T-helper 2 cell (primary cell): ENCODE results near the gene ZRANB1.

ENCODE experiments used
- DNase-seq, 5 experiments: peaks; one replicate each; pipeline versions ENCODE4 v3.0.0 to v3.0.0-alpha.2; 2012 to 2022

Gene ZRANB1

DNA sequence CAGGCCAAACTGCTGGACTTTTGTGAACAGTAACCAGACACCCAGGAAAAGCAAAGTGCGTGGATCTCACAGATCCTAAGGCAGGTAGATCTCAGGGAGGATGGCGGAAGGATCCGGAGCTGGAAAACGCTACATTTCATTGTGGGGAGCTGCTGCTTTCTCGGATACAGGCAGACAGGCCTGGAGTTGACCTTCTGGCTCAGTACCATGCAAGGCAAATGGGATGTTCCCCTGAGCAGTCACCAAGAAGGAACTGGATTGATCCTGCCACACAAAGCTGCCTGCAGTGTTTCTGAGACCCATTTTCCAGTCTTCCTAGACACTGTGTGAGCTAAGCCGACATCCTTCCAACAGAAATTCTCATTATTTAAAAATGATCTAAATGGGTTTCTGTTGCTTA, 65.5 kb downstream of the ZRANB1 start:
- no peak for DNase-seq

DNA sequence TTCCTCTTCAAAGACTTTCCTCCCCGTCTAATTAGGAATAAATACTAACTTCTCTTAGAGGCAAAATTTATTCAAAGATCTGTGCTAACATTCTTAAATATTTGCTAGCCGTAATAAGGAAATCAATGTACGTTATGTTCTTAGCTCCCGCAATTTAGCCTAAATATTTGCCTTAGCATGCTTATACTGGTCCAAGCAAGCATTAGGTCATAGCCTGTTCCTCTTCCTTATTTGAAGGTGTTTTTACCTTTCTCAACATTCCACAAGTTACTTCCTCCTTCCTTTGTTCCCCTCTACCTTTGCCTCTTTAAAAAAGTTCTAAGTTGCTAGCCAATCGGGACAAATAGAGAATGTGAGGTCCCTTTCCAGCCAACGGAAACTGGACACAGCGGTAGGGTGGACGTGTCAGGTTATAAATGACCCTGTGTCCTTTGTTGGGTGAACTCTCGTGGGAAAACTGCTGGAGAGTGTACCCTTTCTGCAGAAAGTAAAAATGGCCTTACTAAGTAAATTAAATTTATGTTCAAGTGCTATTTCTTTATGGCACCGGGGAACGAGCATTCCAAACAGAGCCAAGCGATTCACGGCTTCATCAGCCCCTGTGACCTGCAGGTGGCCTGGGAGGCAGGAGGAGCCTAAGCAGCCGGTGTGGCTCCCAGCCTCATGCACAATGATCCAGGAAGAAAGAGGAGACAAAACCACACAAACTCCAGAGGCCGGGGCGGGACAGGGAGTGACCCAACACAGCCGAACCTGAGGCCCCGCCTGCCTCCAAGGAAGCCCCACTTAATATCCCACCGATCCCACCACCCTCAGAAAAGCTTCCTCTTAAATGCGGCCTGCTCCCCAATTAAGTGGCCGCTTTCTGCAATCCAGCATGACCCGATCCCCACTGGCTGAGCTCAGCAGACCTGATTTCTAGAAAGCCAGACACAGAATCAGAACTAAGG, 67.0 kb downstream of the ZRANB1 start:
- no peak for DNase-seq

DNA sequence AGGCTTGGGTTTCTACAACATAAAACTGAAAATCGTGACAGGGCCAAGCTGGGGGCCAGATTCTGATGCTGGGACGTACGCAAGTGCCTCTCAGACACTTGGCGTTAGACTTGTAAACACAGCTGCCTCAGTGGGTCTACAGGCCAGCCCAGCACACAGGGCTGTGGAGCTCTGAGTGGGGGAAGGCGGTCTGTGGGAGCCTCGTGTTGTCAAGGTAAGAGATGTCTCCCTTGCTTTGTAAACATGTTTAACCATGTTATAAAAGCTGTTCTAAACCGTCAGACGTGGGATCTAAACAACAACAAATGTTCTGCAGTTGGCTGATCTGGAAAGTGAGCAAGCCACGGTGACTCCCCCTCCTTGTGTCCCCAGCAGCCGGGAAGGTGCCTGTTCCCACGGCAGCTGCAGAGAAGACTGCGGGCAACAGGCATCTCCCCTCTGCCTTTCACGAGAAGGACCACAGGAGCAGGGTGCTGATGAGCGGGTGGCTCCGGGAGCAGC, 67.8 kb downstream of the ZRANB1 start:
- no peak for DNase-seq

DNA sequence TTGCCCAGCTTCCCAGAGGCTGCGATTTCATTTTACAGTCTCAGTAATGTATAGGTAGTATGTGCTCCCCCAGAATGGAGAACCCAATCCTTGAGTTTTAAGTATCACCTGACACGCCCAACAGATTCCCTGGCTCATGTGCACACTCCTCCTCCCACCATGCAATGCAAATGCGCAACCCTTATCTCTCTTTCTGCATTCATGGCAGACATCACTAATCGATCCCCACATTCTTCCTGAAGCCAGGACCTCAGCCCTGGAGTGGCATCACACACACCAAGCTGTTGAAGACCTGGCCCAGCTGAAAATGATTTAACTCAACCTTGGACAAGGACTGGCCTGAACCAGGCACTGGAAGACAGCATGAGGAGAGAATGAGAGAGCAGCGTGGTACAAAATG, 68.4 kb downstream of the ZRANB1 start:
- DNase-seq, result no peak

DNA sequence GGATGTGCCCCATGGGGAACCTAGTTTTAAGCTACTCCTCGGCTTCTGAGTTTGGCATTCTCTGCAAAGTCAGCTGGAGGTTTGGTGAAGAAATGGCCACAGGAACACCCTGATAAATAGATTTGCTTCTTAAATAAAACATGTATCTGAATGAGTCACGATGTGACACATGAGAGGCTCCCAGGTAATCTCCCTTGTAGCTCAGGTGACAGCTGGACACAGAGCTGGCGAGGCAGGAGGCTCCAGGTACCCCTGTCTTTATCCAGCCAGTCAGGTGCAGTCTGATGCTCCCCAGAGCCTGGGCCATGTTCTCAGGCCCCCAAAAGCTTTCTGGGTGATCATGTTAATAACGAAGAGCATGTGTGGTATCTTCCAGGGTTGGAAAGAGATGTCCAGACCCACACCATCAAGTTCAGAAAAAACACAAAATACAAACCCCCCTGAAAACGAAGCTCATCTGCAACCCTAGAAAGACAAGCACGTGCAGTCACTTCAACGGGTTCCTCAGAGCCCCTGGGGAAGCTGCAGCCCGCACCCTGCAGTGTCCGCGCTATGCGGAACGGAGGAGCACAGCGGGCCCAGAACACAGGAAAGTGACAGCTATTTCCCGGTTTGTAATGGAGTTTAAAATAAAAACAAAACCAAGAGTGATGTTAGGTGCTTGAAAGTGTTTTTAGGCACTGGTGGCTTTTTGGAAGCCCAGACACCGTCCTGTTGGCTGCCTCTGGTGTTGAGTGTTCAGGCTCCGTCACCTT, 69.4 kb downstream of the ZRANB1 start:
- DNase-seq, result no peak

DNA sequence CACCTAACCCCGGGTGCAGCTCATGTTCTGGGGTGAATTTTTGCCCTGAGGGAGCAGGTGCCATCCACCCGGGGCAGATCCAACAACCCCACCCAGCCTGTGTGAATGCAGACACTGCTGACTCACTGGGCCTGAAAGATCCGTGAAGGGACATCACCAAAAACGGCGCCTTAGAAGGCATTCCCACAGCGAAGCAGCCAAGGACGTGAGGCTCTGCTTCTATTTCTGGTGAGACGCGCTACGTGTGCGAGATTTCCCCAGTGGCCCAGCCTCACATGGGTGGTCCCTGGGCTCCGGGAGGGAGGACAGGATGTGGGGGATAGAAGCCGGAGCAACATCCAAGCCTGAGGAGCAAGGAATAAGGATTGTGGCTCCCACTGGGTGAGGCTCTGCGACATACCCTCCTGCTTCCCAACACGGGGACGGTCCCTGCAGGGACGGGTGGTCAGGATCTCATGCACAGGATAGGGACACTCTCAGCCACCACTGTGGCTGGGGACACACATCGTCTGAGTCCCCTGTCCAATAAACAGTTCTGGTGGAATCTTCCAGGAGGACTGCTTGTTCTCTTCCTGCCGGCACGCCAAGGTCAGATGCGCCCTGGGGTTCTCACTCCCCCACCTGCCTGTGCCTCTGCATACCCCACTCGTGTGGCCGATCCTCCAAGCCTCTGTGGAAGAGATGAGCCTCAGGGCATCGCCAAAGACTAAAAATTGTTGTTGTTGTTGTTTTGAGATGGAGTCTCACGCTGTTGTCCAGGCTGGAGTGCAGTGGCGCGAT, 70.2 kb downstream of the ZRANB1 start:
- DNase-seq, result no peak

DNA sequence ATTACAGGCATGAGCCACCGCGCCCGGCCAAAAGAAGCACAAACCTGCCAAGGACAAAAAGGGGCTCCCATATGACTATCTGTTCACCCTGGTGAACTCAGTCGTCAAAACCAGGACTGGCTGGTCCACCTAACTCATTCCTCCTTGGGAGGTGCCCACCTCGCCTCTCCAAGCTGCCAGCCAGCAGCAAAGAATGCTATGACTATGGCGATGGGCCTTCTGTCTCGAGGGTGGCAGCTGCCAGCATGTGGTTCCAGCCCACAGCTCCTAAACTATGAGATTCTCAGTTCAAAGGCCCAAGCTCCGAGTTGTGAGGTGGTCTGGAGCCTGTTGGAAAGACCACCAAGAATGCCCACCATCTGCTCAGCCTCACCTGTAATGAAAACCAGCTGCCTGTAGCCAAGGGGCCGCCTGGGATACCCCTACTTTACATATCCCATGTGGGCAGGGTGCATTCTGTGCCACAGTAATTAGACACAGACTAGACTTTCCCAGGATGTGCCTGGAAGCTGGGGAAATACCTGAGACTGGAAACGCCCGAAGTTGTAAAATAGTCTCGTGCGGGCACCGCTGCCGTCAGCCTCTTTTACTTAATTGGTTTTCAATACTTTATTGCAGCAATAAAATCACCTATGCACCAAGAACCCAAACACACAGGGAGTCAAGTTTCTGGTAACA, 71.1 kb downstream of the ZRANB1 start:
- no peak for DNase-seq

DNA sequence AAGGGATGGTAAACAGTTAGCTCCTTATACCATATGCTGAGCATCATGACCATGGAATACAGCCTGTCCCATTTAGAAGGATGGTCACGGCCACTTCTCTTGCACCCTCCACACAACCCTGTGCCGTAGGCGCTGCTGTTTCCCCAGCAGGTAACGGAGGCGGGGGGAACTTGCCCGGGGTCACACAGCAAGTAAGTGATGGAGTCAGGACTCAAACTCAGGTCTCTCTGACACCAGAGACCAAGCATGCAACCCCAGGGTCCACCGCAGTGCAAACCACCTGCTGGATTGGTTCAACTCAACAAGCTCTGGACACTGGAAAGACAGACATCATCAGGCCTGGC, 71.6 kb downstream of the ZRANB1 start:
- DNase-seq, result no peak

DNA sequence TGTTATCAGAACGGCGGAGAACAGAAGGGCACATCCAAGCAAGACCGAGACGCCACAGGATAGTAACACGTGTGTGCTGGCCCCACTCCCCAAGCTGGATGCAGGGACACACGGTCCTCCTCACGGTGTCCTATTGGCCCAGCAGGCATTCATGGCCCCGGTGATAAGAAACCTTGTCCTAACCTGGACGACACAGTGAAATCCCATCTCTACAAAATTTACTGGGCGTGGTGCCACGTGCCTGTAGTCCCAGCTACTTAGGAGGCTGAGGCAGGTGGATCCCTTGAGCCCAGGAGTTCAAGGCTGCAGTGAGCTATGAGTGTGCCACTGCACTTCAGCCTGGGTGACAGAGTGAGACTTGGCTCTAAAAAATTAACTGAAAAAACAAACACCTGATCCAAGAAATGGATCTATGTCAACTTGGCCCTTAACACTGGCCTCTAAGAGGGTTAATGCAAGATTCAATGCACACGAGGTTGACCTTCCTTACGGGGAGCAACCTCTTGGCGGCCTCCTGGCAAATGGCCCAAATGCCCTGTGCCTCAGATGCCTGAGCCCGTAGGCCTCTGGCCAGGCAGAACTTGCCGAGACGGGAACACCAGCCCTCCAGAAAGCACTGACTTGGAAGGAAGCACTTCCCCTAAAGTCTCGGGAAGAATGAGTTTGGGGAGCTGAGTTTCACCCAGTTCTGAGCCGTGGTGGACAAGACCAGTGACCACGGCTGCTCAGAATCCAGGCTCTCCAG, 72.3 kb downstream of the ZRANB1 start:
- DNase-seq, result no peak

DNA sequence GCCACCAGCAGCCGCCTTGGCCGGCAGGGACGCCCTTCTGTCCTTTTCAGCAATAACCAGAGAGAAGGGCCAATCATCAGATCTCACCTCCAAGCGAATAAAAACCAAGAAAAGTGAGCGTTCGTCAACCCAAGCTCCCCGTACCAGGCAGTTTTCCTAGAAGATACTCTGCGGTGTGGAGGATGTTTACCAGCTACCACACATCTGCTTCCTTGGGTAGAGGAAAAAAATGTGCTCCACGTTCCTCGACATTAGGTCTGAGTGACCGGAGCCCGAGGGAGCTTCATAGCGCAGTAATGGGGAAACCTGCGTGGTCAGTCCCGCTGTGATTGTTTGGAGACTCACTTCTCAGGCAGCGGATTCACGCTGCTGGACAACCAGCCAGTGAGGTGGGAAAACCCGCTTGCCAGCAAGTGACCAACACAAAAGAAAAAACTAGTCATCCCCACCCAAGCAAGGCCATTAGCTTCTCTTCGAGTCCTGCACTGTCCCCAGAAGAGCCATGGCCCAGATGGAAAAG, 73.0 kb downstream of the ZRANB1 start:
- DNase-seq, result peak in 1 of 5 experiments; percentile 1

DNA sequence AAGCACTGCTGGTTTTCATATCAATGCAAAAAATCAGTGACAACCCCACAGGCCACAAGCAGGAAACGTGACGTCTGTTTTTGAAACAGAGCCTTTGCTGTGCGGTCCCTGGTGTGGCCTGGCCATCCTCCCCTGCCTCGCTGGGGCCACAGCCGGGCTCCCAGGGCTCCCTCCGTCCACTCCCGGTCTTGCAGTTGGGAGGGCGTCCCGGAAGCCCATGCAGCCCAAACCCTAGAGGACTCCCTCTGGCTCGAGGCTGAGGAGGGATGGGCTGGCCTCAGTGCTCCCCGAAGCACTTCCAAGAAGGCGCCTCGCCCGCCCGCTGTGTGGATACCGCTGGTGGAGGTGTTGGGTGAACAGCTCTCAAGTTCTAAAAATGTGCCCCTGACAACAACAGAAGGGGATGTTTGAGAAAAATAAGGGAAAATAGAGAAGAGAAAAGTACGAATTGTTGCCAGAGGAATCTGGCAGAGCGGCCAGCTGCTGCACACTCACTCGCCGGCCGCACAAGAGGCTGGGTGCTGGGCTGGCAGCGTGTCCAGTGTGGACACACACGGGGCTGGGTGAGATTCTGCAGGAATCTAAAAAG, 73.5 kb downstream of the ZRANB1 start:
- DNase-seq, result peak in 2 of 5 experiments; percentile 15 to 80

DNA sequence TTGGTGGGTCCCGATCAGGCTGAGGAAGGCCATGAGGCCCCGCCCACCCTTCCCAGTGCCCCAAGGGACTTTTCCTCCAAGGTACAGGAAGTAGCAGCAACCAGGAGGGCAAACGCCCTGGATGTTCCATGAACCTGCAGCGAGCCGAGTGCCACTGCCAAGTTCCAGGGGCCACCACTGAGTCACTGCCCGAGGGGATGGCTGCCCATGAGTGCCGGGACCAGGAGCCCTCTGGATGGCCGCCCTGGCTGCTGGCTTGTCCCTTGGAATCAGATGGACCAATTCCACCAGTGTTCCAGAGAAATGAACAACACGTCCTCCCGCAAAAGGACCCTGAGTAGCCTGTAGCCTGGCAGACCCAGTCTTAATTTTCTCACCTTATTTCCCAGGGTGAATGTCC, 74.2 kb downstream of the ZRANB1 start:
- DNase-seq, result no peak

DNA sequence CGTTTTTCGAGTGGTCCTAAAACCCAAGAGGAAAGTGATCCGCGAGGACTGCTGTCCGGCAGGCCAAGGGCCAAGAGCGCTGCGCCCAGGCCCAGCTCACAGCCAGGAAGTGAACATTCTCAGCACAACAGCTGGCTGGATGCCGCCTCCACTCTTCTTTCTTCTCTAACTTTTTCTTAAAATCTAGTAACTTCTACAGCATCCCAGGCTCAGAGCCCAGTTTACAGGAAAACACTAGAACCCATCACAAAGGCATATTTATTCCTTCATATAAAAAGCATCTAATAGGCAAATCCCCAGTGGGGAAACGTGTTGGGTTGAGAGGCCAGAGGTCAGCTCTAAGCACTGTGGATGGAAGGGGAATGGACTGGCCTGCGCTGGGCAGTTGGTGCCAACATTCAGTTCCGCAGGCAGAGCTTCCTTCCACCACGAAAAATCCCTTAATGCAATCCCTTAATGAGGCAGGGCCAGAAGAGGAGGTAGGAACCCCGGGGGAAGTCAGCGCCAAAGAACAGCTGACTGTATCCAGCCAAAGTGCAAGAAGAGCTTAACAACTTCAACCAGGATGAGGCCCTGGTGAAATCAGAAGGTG, 74.8 kb downstream of the ZRANB1 start:
- DNase-seq, result no peak

DNA sequence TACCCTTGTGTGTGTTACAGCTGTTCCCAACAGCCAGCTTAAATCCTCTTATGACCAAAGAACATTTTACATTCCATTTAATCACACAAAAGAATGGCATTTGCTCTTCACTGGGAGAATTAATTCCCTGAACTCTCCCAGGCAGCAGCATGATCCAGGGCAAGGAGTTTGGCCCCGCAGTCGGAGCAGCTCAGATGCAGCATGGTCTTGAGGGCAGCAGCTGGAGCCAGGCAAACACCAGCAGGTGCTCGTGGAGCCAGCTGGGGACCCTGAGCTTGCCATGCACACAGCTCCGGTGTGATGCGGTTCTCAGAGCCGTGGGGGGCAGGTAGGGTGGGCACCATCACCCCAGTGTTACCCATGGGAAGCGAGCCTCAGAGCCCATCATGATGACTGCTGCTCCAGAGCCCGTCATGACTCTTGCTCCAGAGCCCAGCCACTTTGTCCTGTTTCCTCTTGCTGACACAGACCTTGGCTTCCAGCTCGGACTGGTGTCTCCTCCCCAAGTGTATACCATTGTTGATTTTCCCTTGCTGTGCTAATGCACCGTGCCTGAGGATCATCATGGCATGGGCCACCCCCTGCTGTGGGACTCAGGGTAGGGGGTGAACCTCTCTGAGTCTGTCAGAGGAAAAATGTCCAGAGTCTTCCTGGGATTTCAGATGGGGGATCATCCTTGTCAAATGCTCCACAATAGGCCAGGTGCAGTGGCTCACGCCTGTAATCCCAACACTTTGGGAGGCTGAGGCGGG, 75.8 kb downstream of the ZRANB1 start:
- DNase-seq, result no peak

DNA sequence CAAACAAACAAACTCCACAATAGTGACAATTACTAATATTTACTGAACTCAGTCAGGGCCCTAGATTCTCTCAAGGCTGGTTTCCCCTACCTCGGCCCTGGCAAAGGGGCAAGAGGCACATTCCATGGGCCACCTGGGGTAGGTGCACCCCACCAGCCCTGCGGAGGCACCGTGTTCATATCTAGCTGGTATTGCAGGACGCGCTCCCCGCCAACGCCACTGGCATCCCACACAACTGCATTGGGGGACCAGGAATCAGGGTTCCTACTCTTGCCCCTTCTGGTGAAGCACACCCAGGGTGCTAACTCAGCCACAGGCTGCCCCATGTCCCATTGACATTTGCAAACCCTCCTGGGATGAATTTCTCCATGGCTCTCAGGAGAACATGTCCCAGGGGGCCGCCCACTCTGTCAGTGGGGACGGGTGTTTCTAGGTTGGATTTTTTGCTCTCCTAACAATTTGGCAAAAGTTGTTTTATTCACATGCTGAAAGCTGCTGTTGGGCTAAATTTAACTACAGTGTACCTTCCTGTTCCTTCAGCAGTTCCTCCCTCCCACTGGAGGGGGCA, 76.7 kb downstream of the ZRANB1 start:
- DNase-seq, result no peak

DNA sequence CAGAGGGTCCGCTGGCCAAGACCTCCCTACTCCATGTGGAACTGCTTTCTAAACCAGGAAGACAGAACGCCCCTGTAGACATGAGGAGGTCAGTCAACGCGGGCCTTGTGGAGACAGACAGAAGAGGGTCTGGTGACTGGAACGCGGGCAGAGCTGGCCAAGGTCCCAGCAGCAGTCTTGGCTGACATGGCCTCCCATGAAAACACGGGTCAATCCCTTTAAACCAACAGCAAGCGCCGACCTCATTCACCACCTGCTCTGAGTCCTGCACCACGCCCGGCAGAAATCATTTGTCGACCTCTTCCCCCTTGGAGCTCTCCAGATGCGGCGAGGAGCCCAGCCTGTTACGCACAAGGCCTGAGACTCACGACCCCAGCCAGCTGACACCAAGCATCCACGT, 78.5 kb downstream of the ZRANB1 start:
- DNase-seq, result no peak

DNA sequence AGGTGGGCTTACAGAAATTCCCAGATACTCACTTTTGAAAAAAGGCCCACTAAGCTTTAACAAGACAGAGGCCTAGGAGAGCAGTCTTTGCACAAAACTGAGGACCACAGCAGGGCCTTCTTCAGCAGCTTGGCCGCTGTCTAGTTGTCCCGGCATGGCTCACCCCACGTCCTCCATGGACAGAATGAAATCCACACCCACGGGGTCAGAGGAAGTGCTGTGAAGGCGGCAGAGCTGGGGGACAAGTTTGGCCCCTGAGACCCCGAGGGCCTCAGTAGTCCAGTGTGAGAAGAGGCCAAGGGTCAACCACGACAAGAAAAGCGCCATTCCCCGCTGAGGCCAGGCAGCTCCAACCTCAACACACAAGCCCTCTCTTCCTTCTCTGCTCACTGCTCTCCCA, 78.9 kb downstream of the ZRANB1 start:
- DNase-seq, result no peak

DNA sequence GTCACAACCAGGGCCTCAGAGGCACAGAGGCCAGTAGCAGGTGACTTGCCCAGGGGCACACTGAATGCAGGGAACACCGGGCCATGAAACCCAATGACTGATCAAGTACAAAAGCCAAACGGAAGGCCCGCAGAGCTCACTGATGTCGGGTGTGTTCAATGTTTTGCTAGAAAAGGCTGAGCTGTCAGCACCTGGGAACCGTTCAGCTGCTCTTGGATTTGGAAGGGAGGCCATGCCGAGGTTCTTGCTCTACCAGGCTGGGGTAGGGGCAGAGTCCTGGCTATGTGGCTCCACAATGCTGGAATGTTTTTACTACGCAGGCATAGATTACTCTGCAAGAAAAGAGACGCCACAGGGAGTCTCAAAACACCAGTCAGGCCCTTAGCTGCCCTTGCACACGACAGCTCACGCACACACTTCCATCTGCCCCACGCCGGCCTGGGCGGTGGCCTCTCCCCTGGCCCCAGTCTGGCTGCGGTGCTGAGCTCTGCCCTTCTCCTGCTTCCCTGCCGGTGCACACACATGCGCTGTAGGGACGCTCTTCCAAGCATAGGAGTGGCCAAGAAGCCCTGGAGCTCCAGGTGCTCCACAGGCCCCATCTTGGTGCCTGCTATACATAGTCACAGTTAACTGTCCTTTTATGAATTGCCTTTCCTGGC, 79.9 kb downstream of the ZRANB1 start:
- no peak for DNase-seq

DNA sequence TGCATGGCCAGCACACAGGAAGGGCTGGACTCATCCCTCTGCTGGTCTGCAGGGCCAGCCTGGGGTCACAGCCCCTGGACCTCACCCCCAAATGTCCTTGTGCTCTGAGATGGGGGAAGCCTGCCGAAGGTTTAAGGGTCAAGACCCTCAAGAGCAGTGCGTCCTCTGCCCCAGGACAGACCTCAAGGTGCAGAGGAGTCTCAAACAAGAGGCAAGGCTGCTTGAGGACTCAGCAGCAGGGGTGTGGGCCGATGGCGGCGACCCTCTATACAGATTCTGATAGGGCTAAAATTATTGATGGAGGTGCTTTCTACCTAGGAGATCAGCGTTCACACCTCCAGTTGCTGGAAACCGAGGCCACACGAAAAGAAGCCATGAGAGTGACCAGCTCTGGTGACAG, 80.7 kb downstream of the ZRANB1 start:
- no peak for DNase-seq
